Effector memory CD4-positive, alpha-beta T cell (primary cell): ENCODE measurements around the gene SIGLEC10.
"Not testable (repeated sequence)": the region's sequence is repeated elsewhere in the genome, so short reads cannot be mapped to it uniquely, and the experiment has no call there.

Experiments
- DNase-seq, 3 donors: peaks; one replicate each; pipeline ENCODE4 v3.0.0-alpha.2; 2020
- H3K27ac ChIP-seq: 2 replicates; pipeline ENCODE4 v1.7.0; 2013; ENCODE audit warnings: mild to moderate bottlenecking, low read length, moderate library complexity; ENCODE audit not compliant: insufficient read depth, poor library complexity, severe bottlenecking
- H3K27me3 ChIP-seq: replicated peaks from 2 replicates; pipeline ENCODE4 v1.7.0; 2013; ENCODE audit warnings: mild to moderate bottlenecking, low read length; ENCODE audit not compliant: insufficient read depth, control insufficient read depth, poor library complexity, severe bottlenecking
- H3K36me3 ChIP-seq: 2 replicates; pipeline ENCODE4 v1.7.0; 2013; ENCODE audit warnings: mild to moderate bottlenecking, low read length, moderate library complexity; ENCODE audit not compliant: control insufficient read depth, insufficient read depth
- H3K4me1 ChIP-seq: 2 replicates; pipeline ENCODE4 v1.7.0; 2013; ENCODE audit warnings: low read length, mild to moderate bottlenecking; ENCODE audit not compliant: control insufficient read depth, insufficient read depth, poor library complexity, severe bottlenecking
- H3K4me3 ChIP-seq: 2 replicates; pipeline ENCODE4 v1.7.0; 2013; ENCODE audit warnings: low read length, low read depth, mild to moderate bottlenecking; ENCODE audit not compliant: insufficient read depth, poor library complexity, severe bottlenecking
- H3K9me3 ChIP-seq: 2 replicates; pipeline ENCODE4 v1.7.0; 2013; ENCODE audit warnings: mild to moderate bottlenecking, low read length, moderate library complexity; ENCODE audit not compliant: control insufficient read depth

SIGLEC10 gene

GRCh38 chr19:51418707-51419106 is 1.3 kb upstream of the SIGLEC10 start:
- DNase-seq = no peak
- Histone ChIP-seq H3K4me3 (no peak overlapping the region), H3K36me3 (no peaks in the 10 kb centered on the region), H3K27me3 (peaks cover 10% of the 10 kb centered on the region), H3K27ac (no peak overlapping the region), H3K4me1 (peaks cover 2% of the 10 kb centered on the region), H3K9me3 (no peaks in the 10 kb centered on the region)

- DNase-seq = no peak
Measured at GRCh38 chr19:51417810-51418157, 342 bp upstream of the SIGLEC10 start.

DNA sequence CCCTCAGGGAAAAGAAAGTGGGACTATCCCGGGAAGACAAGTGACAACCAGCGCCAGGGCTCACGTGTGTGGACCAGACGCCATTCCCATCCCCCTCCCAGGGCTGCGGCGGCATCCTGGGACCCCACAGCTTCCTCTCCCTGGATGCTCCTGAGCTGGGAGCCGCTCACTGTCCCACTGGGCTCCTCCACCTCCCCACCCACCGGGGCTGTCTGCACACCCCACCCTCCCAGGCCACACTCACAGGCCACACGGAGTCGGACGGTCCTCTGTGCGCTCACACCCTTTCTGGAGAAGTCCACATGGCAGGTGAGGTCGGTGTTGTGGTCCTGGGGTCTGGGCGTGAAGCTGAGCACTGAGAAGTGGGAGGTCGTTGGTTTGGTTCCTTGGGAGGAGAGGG is 1.0 kb downstream of the SIGLEC10 start:
- H3K4me3 ChIP-seq, H3K27ac ChIP-seq, H3K9me3 ChIP-seq: not testable (repeated sequence)

More at GRCh38 chr19:51417810-51418157, 342 bp upstream of the SIGLEC10 start:
- H3K27me3 ChIP-seq = peaks cover 10% of the 10 kb centered on the region
- no peaks in the 10 kb centered on the region for H3K36me3 ChIP-seq
- no peaks in the 10 kb centered on the region for H3K9me3 ChIP-seq
- no peak overlapping the region for H3K27ac ChIP-seq
- H3K4me3 ChIP-seq = no peak overlapping the region
- H3K4me1 ChIP-seq = peaks cover 2% of the 10 kb centered on the region

DNA sequence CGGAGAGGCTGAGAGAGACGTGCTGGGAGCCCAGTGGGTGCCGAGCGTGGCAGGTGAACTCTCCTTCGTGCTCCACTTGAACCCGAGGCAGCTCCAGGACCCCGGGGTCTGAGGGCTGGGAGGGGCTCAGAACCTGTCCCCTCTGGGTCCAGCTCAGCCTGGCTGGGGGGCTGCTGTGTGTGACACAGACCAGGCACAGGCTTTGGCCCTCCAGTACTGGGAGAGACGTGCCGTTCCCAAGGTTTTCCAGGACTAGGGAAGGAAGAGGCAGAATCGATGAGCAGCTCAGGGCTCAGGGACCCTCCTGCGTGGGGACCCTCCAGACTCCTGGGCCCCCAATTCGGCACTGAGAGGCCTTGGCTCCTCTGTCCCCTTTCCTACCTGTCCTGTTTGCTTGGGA is 2.3 kb downstream of the SIGLEC10 start:
- H3K4me3 ChIP-seq = no peak overlapping the region
- no peaks in the 10 kb centered on the region for H3K4me1 ChIP-seq
- DNase-seq = no peak
- H3K9me3 ChIP-seq = no peaks in the 10 kb centered on the region
- no peak overlapping the region for H3K27ac ChIP-seq
- H3K36me3 ChIP-seq = no peaks in the 10 kb centered on the region
- H3K27me3 ChIP-seq = no peaks in the 10 kb centered on the region

More for the DNA sequence above, 1.0 kb downstream of the SIGLEC10 start:
- not testable (repeated sequence) for H3K36me3 ChIP-seq, DNase-seq, H3K4me1 ChIP-seq, H3K27me3 ChIP-seq

- Histone ChIP-seq H3K36me3 (no peaks in the 10 kb centered on the region), H3K9me3 (no peaks in the 10 kb centered on the region), H3K27ac (no peak overlapping the region), H3K4me1 (no peaks in the 10 kb centered on the region), H3K4me3 (no peak overlapping the region), H3K27me3 (no peaks in the 10 kb centered on the region)
- DNase-seq = no peak
Measured at GRCh38 chr19:51410950-51411748, 6.3 kb downstream of the SIGLEC10 start.

- Histone ChIP-seq H3K4me3 (no peak overlapping the region), H3K36me3 (no peaks in the 10 kb centered on the region), H3K9me3 (no peaks in the 10 kb centered on the region), H3K4me1 (no peaks in the 10 kb centered on the region), H3K27ac (no peak overlapping the region), H3K27me3 (no peaks in the 10 kb centered on the region)
- DNase-seq = no peak
Measured at GRCh38 chr19:51407511-51408131, 9.8 kb downstream of the SIGLEC10 start.

- no peak for DNase-seq
- no peak overlapping the region for H3K27ac ChIP-seq
- no peaks in the 10 kb centered on the region for H3K27me3 ChIP-seq
- H3K9me3 ChIP-seq = no peaks in the 10 kb centered on the region
- no peaks in the 10 kb centered on the region for H3K4me1 ChIP-seq
- no peak overlapping the region for H3K4me3 ChIP-seq
- no peaks in the 10 kb centered on the region for H3K36me3 ChIP-seq
Measured at GRCh38 chr19:51402117-51402516, 15.3 kb downstream of the SIGLEC10 start.

- H3K36me3 ChIP-seq, H3K27me3 ChIP-seq, H3K27ac ChIP-seq, H3K4me3 ChIP-seq, DNase-seq, H3K4me1 ChIP-seq, H3K9me3 ChIP-seq: not testable (repeated sequence)
Measured at GRCh38 chr19:51399936-51400335, 17.5 kb downstream of the SIGLEC10 start.

GRCh38 chr19:51399231-51399630 is 18.2 kb downstream of the SIGLEC10 start:
- Histone ChIP-seq H3K36me3 (no peaks in the 10 kb centered on the region), H3K27ac (no peak overlapping the region)

GRCh38 chr19:51398096-51398704 is 19.2 kb downstream of the SIGLEC10 start:
- no peak overlapping the region for H3K27ac ChIP-seq
- no peak for DNase-seq

More at GRCh38 chr19:51399231-51399630, 18.2 kb downstream of the SIGLEC10 start:
- Histone ChIP-seq H3K27me3 (no peaks in the 10 kb centered on the region), H3K9me3 (no peaks in the 10 kb centered on the region), H3K4me1 (peaks cover 7% of the 10 kb centered on the region), H3K4me3 (no peak overlapping the region)
- no peak for DNase-seq

More at GRCh38 chr19:51398096-51398704, 19.2 kb downstream of the SIGLEC10 start:
- no peaks in the 10 kb centered on the region for H3K27me3 ChIP-seq
- peaks cover 12% of the 10 kb centered on the region for H3K4me1 ChIP-seq
- no peaks in the 10 kb centered on the region for H3K36me3 ChIP-seq
- H3K4me3 ChIP-seq = no peak overlapping the region
- no peaks in the 10 kb centered on the region for H3K9me3 ChIP-seq
